RPMI8226 (cell line): ENCODE measurements around the gene NDUFA8.

Experiments used
- DNase-seq: peaks from one replicate; pipeline ENCODE4 v3.0.0-alpha.2; 2015

The NDUFA8 gene

GRCh38 chr9:122095010-122095767, 64.4 kb downstream of the NDUFA8 start:
- peak; percentile 80 for DNase-seq
